Breast epithelium (tissue), 3 donors: ENCODE results near the gene AURKA.

Experiments
- CTCF ChIP-seq, 3 donors: fragments of 450-650 bp; IDR thresholded peaks; one replicate each; pipeline ENCODE4 v1.5.1; 2016 to 2017; ENCODE audit warnings: antibody characterized with exemption in 3 of 3, mild to moderate bottlenecking in 3 of 3, moderate library complexity in 3 of 3
- POLR2A ChIP-seq: fragments of 450-650 bp; IDR thresholded peaks from one replicate; pipeline ENCODE4 v1.6.1; 2016; ENCODE audit warnings: antibody characterized with exemption, mild to moderate bottlenecking, moderate library complexity
- POLR2AphosphoS5 ChIP-seq, 3 donors: sonication (generic); formaldehyde crosslinking; IDR thresholded peaks; one replicate each; pipeline ENCODE4 v1.6.1; 2017; ENCODE audit warnings: antibody characterized with exemption in 3 of 3

DNA sequence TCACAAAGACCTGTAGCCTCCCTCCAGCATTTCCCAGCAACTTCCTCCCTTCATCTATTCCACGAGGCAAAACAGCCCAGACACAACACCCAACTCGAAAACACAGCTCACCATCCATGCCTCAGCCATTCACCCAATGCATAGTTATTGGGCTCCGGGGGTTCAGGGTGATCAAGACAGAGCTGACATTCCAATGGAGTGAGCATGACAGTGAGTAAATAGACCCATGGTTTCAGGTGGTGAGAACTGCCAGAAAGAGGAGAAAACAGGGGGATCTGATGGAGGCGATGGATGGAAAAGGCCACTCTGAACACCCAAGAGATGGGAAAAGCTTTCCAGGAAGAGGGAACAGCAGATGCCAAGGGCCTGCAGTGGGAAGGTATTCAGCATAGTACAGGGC, 25.9 kb upstream of the AURKA start:
- no peak for TF ChIP-seq CTCF (IDR thresholded peaks at IDR 0.05)
- TF ChIP-seq POLR2A: no peak
- TF ChIP-seq POLR2AphosphoS5 (IDR thresholded peaks at IDR 0.05): no peak
